GM18951 (cell line): ENCODE data around the gene GDF2.

Experiments used
- POLR2A ChIP-seq: IDR thresholded peaks from 4 replicates; pipeline ENCODE4 v1.6.1; 2011; ENCODE audit warnings: mild to moderate bottlenecking; ENCODE audit not compliant: insufficient read length, insufficient read depth; ENCODE audit errors: extremely low read depth
- in situ Hi-C: fragments of 300-500 bp; cut with MboI; formaldehyde crosslinking; loops from one replicate; pipeline ENCODE4 v1.12.0; 2022; ENCODE audit warnings: low sequenced_read_pairs, mixed read lengths, inconsistent platforms; ENCODE audit not compliant: unreplicated experiment

Gene GDF2

DNA sequence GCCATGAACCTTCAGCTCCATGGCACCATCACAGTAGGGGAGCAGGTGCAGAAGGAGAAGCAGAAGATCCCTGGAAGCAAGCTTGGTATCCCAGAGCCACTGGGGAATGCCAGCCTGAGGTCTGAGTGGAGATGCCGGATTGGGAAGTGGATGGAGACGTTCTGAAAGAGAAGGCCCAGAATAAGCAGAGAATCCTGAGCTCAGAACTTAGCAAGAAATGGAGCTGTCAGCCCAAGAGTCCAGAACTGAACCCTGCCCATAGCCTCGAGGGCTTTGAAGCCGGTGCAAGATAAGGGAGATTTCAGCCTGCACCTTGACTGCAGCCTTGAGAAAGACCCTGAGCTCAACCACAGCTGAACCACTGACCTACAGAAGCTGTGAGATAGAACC is 36.1 kb upstream of the GDF2 start:
- TF ChIP-seq POLR2A = no peak

DNA sequence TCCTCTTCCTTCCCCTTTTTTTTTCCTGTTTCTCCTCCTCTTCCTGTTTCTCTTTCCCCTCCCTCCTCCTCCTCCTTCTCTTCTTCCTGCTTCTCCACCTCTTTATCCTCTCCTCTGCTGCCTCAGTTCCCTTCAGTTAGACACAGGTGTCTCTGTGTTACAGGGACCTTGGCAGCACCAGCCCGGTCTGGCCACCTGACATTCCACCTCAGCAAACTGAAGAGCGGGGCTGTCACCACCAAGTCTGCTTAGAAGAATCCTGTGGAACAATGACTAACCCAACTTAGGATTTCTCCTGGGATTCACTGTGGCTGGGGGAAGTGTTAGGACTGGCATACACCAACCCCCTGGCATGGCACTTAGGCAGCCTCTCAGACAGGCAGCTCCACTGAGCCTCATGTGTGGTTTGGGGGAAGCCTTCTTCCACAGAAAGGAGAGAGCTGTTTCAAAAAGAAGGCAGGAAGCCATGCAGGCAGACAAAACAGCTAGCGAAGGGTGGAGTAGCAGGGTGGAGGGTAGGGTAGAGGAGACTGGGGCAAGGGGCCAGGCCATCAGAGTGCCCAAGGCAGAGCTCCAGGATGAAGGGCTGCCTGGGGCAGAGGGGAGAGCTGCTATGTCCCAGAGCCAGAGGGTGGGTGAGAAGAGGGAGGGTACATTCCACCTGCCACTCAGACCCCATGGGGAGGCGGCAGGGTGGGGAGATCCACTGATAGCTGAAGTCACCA is 35.5 kb upstream of the GDF2 start:
- no peak for TF ChIP-seq POLR2A
- in situ Hi-C loops = no loop called here

More for the DNA sequence above, 36.1 kb upstream of the GDF2 start:
- in situ Hi-C loops = no loop called here

DNA sequence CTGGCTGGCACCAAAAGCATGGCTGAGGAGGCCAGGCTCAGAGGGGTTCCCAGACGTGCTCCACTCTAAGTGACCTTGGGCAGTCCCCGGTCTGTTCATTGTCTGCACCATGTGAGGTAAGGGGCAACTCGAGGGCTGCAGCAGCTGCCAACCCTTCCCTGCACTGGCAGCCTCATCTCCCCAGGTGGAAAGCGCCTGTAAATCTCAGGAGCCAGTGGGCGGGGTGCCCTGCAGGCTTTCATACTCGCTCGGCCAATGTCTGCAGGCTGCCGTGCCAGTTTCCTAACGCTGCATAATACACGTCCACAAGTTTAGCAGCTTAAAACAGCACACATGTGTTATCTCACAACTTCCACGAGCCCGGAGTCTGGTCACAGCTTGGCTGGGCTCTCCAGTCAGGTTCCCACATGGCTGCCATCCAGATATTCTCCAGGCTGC is 34.9 kb upstream of the GDF2 start:
- no peak for TF ChIP-seq POLR2A
- in situ Hi-C loops = no loop called here

- no peak for TF ChIP-seq POLR2A
- in situ Hi-C loops = no loop called here
Observed at GRCh38 chr10:47287805-47288204, 34.4 kb upstream of the GDF2 start.

DNA sequence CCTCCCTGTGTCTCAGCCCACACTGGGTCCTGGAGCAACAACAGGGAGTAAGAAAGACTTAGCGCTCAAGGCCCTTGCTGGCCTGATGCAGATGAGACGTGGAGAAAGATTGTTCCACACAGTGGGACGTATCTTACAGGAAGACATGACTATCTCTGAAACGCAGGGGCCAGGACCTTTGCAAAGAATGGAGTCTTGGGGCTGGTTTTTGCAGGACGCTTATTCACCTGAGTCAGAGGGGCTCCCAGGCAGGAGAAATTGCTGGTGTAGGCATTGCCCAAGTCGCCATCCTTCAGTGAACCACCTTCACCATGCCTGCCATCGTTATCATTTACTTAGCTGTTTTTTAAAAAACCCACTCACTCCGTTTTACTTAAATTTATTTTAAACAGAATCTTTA is 34.0 kb upstream of the GDF2 start:
- TF ChIP-seq POLR2A = no peak
- in situ Hi-C loops = no loop called here

GRCh38 chr10:47288916-47289495 is 33.2 kb upstream of the GDF2 start:
- no peak for TF ChIP-seq POLR2A
- in situ Hi-C loops = no loop called here

- TF ChIP-seq POLR2A = no peak
- in situ Hi-C loops = no loop called here
Observed at GRCh38 chr10:47289921-47290320, 32.3 kb upstream of the GDF2 start.

GRCh38 chr10:47290338-47290737 is 31.9 kb upstream of the GDF2 start:
- in situ Hi-C loops = no loop called here
- TF ChIP-seq POLR2A = no peak

DNA sequence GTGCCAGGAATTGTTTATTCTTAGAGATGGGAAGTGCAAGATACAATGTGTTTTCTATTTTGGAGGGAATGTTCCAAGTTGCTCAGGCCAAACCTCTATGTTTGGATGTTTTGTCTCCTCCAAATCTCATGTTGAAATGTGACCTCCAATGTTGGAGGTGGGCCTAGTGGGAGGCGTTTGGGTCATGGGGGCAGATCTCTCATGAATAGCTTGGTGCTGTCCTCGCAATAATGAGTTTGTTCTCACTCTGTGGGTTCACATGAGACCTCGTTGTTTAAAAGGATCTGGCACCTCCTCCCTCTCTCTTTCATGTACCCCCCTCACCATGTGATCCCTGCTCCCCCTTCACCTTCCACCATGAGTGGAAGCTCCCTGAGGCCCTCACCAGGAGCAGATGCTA is 30.6 kb upstream of the GDF2 start:
- in situ Hi-C loops = no loop called here

DNA sequence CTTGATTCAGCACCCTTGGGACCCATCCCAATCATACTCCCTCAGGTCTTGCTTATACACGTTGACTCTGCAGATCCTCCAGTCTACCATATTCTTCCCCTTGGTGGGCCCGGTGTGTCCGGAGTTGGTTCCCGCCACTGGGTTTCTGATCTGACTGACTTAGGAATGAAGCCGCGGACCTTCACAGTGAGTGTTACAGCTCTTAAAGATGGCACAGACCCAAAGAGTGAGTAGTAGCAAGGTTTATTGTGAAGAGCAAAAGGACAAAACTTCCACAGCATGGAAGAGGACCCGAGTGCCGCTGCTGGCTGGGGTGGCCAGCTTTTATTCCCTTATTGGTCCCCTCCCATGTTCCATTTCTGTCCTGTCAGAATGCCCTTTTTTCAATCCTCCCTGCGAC is 28.2 kb upstream of the GDF2 start:
- in situ Hi-C loops = no loop called here
- no peak for TF ChIP-seq POLR2A

More for the DNA sequence above, 30.6 kb upstream of the GDF2 start:
- no peak for TF ChIP-seq POLR2A

- TF ChIP-seq POLR2A = no peak
- in situ Hi-C loops = no loop called here
Observed at GRCh38 chr10:47294501-47294900, 27.8 kb upstream of the GDF2 start.

DNA sequence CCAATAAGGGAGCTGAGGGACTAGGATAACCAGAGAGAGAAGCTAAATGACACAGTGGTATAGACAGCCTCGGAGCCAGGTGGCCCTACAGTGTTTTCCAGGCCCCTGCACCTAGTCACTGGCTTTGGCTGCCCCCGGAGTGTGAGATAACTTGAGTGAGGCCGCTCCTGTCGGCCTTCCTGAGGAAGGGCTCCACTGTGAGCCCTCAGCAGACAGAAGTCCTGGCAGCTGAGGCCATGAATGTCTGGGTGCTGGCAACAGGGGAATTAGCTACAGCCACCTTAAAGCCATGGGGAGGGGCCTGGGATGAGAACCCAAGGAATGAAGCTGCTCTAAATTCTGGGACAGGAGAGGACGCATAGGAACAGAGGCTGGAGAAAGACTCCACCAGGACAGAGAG is 26.8 kb upstream of the GDF2 start:
- TF ChIP-seq POLR2A = no peak
- in situ Hi-C loops = no loop called here

GRCh38 chr10:47296156-47296894 is 25.9 kb upstream of the GDF2 start:
- in situ Hi-C loops = no loop called here
- no peak for TF ChIP-seq POLR2A

GRCh38 chr10:47296941-47297340 is 25.3 kb upstream of the GDF2 start:
- TF ChIP-seq POLR2A = no peak
- in situ Hi-C loops = no loop called here
